H9 (cell line): ENCODE data around the gene SAMHD1. TPM values are rescaled to one million over a fixed set of nuclear protein-coding genes. Genes with fewer than 3 reads are reported as not detected.

ENCODE experiments used
- DNase-seq: peaks from one replicate; pipeline ENCODE4 v3.0.0-alpha.2; 2017
- H2AFZ ChIP-seq: one replicate; pipeline ENCODE4 v1.6.1; 2013; ENCODE audit warnings: mild to moderate bottlenecking, low read length, control low read depth, moderate library complexity
- H2AK5ac ChIP-seq: 2 replicates; pipeline ENCODE4 v1.6.1; 2013; ENCODE audit warnings: low read length, control low read depth, mixed read lengths; ENCODE audit not compliant: insufficient read length
- H2BK120ac ChIP-seq: one replicate; pipeline ENCODE4 v1.6.1; 2013; ENCODE audit warnings: low read depth, mild to moderate bottlenecking, low read length, control low read depth, inconsistent platforms; ENCODE audit not compliant: poor library complexity, severe bottlenecking
- H2BK12ac ChIP-seq: 2 replicates; pipeline ENCODE4 v1.6.1; 2013; ENCODE audit warnings: low read length, control low read depth, mixed read lengths, low read depth; ENCODE audit not compliant: insufficient read length
- H2BK15ac ChIP-seq: 2 replicates; pipeline ENCODE4 v1.6.1; 2013; ENCODE audit warnings: low read depth, low read length, control low read depth
- H2BK20ac ChIP-seq: one replicate; pipeline ENCODE4 v1.6.1; 2013; ENCODE audit warnings: low read depth, mild to moderate bottlenecking, low read length, control low read depth, inconsistent platforms; ENCODE audit not compliant: poor library complexity, severe bottlenecking
- H2BK5ac ChIP-seq: 2 replicates; pipeline ENCODE4 v1.6.1; 2013; ENCODE audit warnings: low read length, control low read depth, mixed read lengths; ENCODE audit not compliant: insufficient read length
- H3K14ac ChIP-seq: 2 replicates; pipeline ENCODE4 v1.6.1; 2013; ENCODE audit warnings: low read length, control low read depth; ENCODE audit not compliant: insufficient read depth
- H3K18ac ChIP-seq: 2 replicates; pipeline ENCODE4 v1.6.1; 2013; ENCODE audit warnings: low read depth, mild to moderate bottlenecking, mixed read lengths, low read length, control low read depth; ENCODE audit not compliant: insufficient read length
- H3K23ac ChIP-seq: 2 replicates; pipeline ENCODE4 v1.6.1; 2013; ENCODE audit warnings: low read length, control low read depth, mixed read lengths, low read depth; ENCODE audit not compliant: insufficient read length
- H3K23me2 ChIP-seq: 2 replicates; pipeline ENCODE4 v1.6.1; 2013; ENCODE audit warnings: low read depth, mild to moderate bottlenecking, mixed read lengths, low read length, control low read depth; ENCODE audit not compliant: insufficient read length, poor library complexity, severe bottlenecking
- H3K27ac ChIP-seq: 2 replicates; pipeline ENCODE4 v1.5.1; 2013; ENCODE audit warnings: low read length, control low read depth, mixed read lengths, low read depth; ENCODE audit not compliant: insufficient read length
- H3K27me3 ChIP-seq: 2 replicates; pipeline ENCODE4 v1.6.1; 2013; ENCODE audit warnings: low read length, control low read depth, inconsistent platforms; ENCODE audit not compliant: insufficient read depth
- H3K4ac ChIP-seq: 2 replicates; pipeline ENCODE4 v1.6.1; 2013; ENCODE audit warnings: low read depth, mild to moderate bottlenecking, control low read depth, inconsistent platforms, low read length, moderate library complexity
- H3K4me1 ChIP-seq: 2 replicates; pipeline ENCODE4 v1.6.1; 2013; ENCODE audit warnings: low read length, control low read depth, inconsistent platforms; ENCODE audit not compliant: insufficient read depth
- H3K4me2 ChIP-seq: 2 replicates; pipeline ENCODE4 v1.6.1; 2013; ENCODE audit warnings: low read length, control low read depth, mixed read lengths; ENCODE audit not compliant: insufficient read length, insufficient read depth
- H3K56ac ChIP-seq: 2 replicates; pipeline ENCODE4 v1.6.1; 2013; ENCODE audit warnings: low read depth, mild to moderate bottlenecking, mixed read lengths, low read length, control low read depth; ENCODE audit not compliant: insufficient read length
- H3K79me1 ChIP-seq: 2 replicates; pipeline ENCODE4 v1.6.1; 2013; ENCODE audit warnings: low read depth, mild to moderate bottlenecking, moderate library complexity, low read length, control low read depth, inconsistent platforms; ENCODE audit not compliant: insufficient read depth, poor library complexity, severe bottlenecking
- H3K79me2 ChIP-seq: 2 replicates; pipeline ENCODE4 v1.6.1; 2013; ENCODE audit warnings: low read length, control low read depth, inconsistent platforms; ENCODE audit not compliant: insufficient read depth
- H3K9ac ChIP-seq: 2 replicates; pipeline ENCODE4 v1.6.1; 2013; ENCODE audit warnings: low read length, control low read depth, mixed read lengths; ENCODE audit not compliant: insufficient read length; ENCODE audit errors: extremely low read depth
- H3K9me3 ChIP-seq: one replicate; pipeline ENCODE4 v1.6.1; 2013; ENCODE audit warnings: low read depth, low read length, inconsistent platforms; ENCODE audit not compliant: control insufficient read depth
- H3T11ph ChIP-seq: one replicate; pipeline ENCODE4 v1.6.1; 2013; ENCODE audit warnings: mild to moderate bottlenecking, low read length, control low read depth, inconsistent platforms
- H4K20me1 ChIP-seq: one replicate; pipeline ENCODE4 v1.6.1; 2013; ENCODE audit not compliant: control insufficient read depth, insufficient read length, insufficient read depth
- H4K5ac ChIP-seq: 2 replicates; pipeline ENCODE4 v1.6.1; 2013; ENCODE audit warnings: low read depth, mild to moderate bottlenecking, mixed read lengths, low read length, control low read depth; ENCODE audit not compliant: insufficient read length
- H4K8ac ChIP-seq: replicated peaks from 2 replicates; pipeline ENCODE4 v1.6.1; 2013; ENCODE audit warnings: low read length, control low read depth, mixed read lengths, low read depth; ENCODE audit not compliant: insufficient read length
- H4K91ac ChIP-seq: 2 replicates; pipeline ENCODE4 v1.6.1; 2013; ENCODE audit warnings: low read depth, mild to moderate bottlenecking, moderate library complexity, mixed read lengths, low read length, control low read depth; ENCODE audit not compliant: insufficient read length
- H3K27ac Mint-ChIP-seq, 3 experiments: 2 replicates in 2 of 3; 3 replicates in 1 of 3; pipeline ENCODE4 v1.8.0; 2020 to 2021; ENCODE audit warnings: mixed read lengths in 3 of 3, mild to moderate bottlenecking in 1 of 3, moderate library complexity in 1 of 3
- H3K27me3 Mint-ChIP-seq: 2 replicates; pipeline ENCODE4 v1.8.0; 2021; ENCODE audit warnings: low read depth, mild to moderate bottlenecking, moderate library complexity, mixed read lengths
- H3K36me3 Mint-ChIP-seq, 3 experiments: 2 replicates in 2 of 3; 3 replicates in 1 of 3; pipeline ENCODE4 v1.8.0; 2020 to 2021; ENCODE audit warnings: low read depth in 3 of 3, mixed read lengths in 3 of 3; ENCODE audit not compliant: insufficient read depth in 1 of 3
- H3K4me1 Mint-ChIP-seq, 2 experiments: 2 replicates each; pipeline ENCODE4 v1.8.0; 2020; ENCODE audit warnings: mixed read lengths in 2 of 2
- H3K4me3 Mint-ChIP-seq, 2 experiments: 2 replicates in 1 of 2; 3 replicates in 1 of 2; pipeline ENCODE4 v1.8.0; 2020 to 2021; ENCODE audit warnings: mild to moderate bottlenecking in 2 of 2, mixed read lengths in 2 of 2, moderate library complexity in 1 of 2
- H3K9me3 Mint-ChIP-seq, 2 experiments: 2 replicates in 1 of 2; 3 replicates in 1 of 2; pipeline ENCODE4 v1.8.0; 2020; ENCODE audit warnings: mild to moderate bottlenecking in 2 of 2, mixed read lengths in 2 of 2, moderate library complexity in 1 of 2
- WGBS: extraction: QIAGEN DNeasy Blood & Tissue Kit; methylation state at CpG from one replicate; pipeline ENCODE4 v1.1.7; 2013; ENCODE audit warnings: missing lambda C conversion rate, low lambda C conversion rate, mixed read lengths; ENCODE audit not compliant: insufficient read length; ENCODE audit errors: extremely low coverage; 5-methylcytosine and 5-hydroxymethylcytosine counted together
- total RNA-seq: library from RNA; stranded (reverse); gene quantifications from 2 replicates; pipeline ENCODE4 v1.2.1, GENCODE V29; 2021
- TF ChIP-seq, protein P1 (sequence below): fragments of 200-600 bp; sonication (generic); conservative IDR thresholded peaks from 3 replicates; pipeline ENCODE4 v1.8.0; 2021; ENCODE audit warnings: antibody characterized with exemption, mild to moderate bottlenecking

The SAMHD1 gene
- total RNA-seq, 1 experiment from 2014 or later, result 53.1 TPM

DNA sequence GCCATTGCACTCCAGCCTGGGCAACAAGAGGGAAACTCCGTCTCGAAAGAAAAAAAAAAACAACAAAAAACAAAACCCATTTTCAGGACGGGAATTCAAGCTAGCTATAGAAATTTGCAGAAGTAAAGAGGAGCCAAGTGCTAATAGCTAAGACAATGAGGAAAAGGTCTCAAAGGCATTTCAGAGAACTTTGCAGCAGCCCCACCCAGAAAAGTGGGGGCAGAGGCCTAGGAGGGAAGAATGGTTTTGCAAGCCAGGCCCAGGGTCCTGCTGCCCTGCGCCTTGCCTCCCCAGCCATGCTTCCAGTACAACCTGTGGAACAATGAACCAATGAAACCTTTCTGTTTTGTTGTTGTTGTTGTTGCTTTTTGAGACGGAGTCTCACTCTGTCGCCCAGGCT lies 38.3 kb upstream of the SAMHD1 start:
- Mint-ChIP-seq H3K4me1 (peaks cover 14 to 19% of the 10 kb centered on the region in 2 experiments), H3K27ac (peak overlapping the region in 1 of 3 experiments; percentile 77; a peak in 1 of 7 replicates), H3K9me3 (peaks cover 21 to 22% of the 10 kb centered on the region in 2 experiments), H3K27me3 (no peaks in the 10 kb centered on the region), H3K36me3 (peaks cover 17 to 22% (median 21%) of the 10 kb centered on the region in 3 experiments), H3K4me3 (no peak overlapping the region)
- Histone ChIP-seq H3K4me2 (no peak overlapping the region), H2BK12ac (no peak overlapping the region), H2BK120ac (no peak overlapping the region), H4K5ac (no peak overlapping the region), H2AFZ (no peak overlapping the region), H2BK5ac (no peak overlapping the region), H3K14ac (no peak overlapping the region; the same call in 1 of the 2 replicates), H3K18ac (no peak overlapping the region), H3K56ac (no peak overlapping the region), H2BK20ac (no peak overlapping the region), H2AK5ac (no peak overlapping the region), H3K27ac (no peak overlapping the region), H4K20me1 (no peaks in the 10 kb centered on the region), H3K27me3 (no peaks in the 10 kb centered on the region), H3K79me2 (no peaks in the 10 kb centered on the region), H3K23ac (no peak overlapping the region), H3K9me3 (no peaks in the 10 kb centered on the region), H4K91ac (no peak overlapping the region), H2BK15ac (no peak overlapping the region), H4K8ac (no peak overlapping the region), H3K4me1 (no peaks in the 10 kb centered on the region), H3K4ac (no peak overlapping the region), H3K9ac (no peak overlapping the region), H3T11ph (no peak overlapping the region), H3K23me2 (no peaks in the 10 kb centered on the region), H3K79me1 (no peaks in the 10 kb centered on the region)
- no CpG with 5 or more reads among the region's 6 CpGs for WGBS
- no peak for DNase-seq
- TF ChIP-seq, protein P1, sequence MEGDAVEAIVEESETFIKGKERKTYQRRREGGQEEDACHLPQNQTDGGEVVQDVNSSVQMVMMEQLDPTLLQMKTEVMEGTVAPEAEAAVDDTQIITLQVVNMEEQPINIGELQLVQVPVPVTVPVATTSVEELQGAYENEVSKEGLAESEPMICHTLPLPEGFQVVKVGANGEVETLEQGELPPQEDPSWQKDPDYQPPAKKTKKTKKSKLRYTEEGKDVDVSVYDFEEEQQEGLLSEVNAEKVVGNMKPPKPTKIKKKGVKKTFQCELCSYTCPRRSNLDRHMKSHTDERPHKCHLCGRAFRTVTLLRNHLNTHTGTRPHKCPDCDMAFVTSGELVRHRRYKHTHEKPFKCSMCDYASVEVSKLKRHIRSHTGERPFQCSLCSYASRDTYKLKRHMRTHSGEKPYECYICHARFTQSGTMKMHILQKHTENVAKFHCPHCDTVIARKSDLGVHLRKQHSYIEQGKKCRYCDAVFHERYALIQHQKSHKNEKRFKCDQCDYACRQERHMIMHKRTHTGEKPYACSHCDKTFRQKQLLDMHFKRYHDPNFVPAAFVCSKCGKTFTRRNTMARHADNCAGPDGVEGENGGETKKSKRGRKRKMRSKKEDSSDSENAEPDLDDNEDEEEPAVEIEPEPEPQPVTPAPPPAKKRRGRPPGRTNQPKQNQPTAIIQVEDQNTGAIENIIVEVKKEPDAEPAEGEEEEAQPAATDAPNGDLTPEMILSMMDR, result no peak
